Measurements from ENCODE around the gene TBC1D13. TPM values are rescaled to one million over a fixed set of nuclear protein-coding genes. Genes with fewer than 3 reads are reported as not detected.
"Not testable (repeated sequence)": the region's sequence is repeated elsewhere in the genome, so short reads cannot be mapped to it uniquely, and the experiment has no call there.

TBC1D13 gene
- polyA plus RNA-seq, 2 donors: 9.7 to 10.8 TPM

DNA sequence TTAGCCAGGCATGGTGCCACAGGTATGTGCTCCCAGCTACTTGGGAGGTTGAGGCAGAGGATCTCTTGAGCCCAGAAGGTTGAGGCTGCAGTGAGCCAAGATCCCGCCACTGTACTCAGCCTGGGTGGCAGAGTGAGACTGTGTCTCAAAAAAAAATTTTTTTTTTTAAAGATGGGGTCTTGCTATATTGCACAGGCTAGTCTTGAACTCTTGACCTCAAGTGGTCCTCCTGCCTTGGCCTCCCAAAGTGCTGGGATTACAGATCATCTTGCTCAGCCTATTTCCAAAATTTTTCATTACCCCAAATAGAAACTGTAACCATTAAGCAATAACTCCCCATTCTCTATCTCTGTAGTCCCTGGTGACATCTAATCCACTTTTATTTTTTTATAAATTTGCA is 4.4 kb upstream of the TBC1D13 start:
- Histone ChIP-seq H3K4me1 (ENCODE audit: control insufficient read depth in 2 of 2, insufficient read depth in 2 of 2, low read length in 1 of 2) (peaks cover 0 to 2% of the 10 kb centered on the region in 2 donors), H3K27me3 (ENCODE audit: control insufficient read depth in 1 of 2, insufficient read depth in 2 of 2, low read length in 2 of 2) (no peaks in the 10 kb centered on the region), H3K27ac (ENCODE audit: low read depth in 2 of 2, low read length in 1 of 2) (no peak overlapping the region), H3K9me3 (ENCODE audit: control insufficient read depth in 2 of 2, insufficient read depth in 1 of 2, low read depth in 1 of 2, low read length in 1 of 2) (no peaks in the 10 kb centered on the region), H3K36me3 (ENCODE audit: control insufficient read depth in 2 of 2, insufficient read depth in 2 of 2, low read length in 1 of 2) (no peaks in the 10 kb centered on the region), H3K4me3 (ENCODE audit: low read depth in 1 of 2, low read length in 2 of 2) (no peak overlapping the region)
- WGBS, 2 donors: 89 to 100% methylated on average over 1 of the region's 1 CpG

DNA sequence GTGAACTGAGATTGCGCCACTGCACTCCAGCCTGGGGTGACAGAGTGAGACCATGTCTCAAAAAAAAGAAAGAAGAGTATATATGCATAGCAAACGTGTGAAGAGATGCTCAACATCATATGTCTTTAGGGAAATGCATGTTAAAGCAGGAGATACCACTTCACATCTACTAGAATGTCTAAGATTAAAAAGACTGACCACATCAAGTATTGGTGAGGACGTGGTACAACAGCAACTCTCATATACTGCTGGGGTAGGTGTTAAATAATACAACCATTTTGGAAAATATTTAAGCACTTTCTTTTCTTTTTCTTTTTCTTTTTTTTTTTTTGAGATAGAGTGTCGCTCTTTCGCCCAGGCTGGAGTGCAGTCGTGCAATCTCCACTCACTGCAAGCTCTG is 1.6 kb upstream of the TBC1D13 start:
- Histone ChIP-seq H3K27ac (ENCODE audit: low read depth in 2 of 2, low read length in 1 of 2) (no peak overlapping the region), H3K4me1 (ENCODE audit: control insufficient read depth in 2 of 2, insufficient read depth in 2 of 2, low read length in 1 of 2) (peaks cover 2 to 3% of the 10 kb centered on the region in 2 donors), H3K36me3 (ENCODE audit: control insufficient read depth in 2 of 2, insufficient read depth in 2 of 2, low read length in 1 of 2) (no peaks in the 10 kb centered on the region), H3K4me3 (ENCODE audit: low read depth in 1 of 2, low read length in 2 of 2) (no peak overlapping the region), H3K27me3 (ENCODE audit: control insufficient read depth in 1 of 2, insufficient read depth in 2 of 2, low read length in 2 of 2) (no peaks in the 10 kb centered on the region), H3K9me3 (ENCODE audit: control insufficient read depth in 2 of 2, insufficient read depth in 1 of 2, low read depth in 1 of 2, low read length in 1 of 2) (no peaks in the 10 kb centered on the region)
- 94 to 97% methylated on average over 6 of the region's 6 CpGs for WGBS, 2 donors

DNA sequence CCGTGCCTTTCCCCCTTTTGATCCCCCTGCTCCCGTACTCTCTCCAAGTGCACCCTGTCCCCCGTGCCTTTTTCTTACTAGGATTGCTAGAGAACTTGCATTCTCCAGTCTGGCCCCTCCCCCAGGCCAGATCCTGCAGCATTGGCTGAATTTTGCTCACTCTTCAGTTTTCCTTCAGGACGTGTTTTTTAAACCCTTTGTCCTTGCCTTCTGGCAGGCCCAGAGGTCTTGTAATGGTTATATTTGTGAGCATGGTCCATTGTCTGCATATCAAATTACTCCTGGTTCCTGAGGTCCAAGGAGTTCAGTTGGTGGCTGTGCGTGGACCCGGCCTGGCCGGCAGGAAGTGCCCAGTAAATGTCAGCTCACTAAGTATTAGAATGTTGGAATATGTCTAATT is 606 bp downstream of the TBC1D13 start:
- 1 to 3% methylated on average over 7 of the region's 7 CpGs for WGBS, 2 donors
- H3K4me1 ChIP-seq (ENCODE audit: control insufficient read depth in 2 of 2, insufficient read depth in 2 of 2, low read length in 1 of 2): peaks cover 2 to 3% of the 10 kb centered on the region in 2 donors
- peaks cover 4 to 22% of the 10 kb centered on the region in 2 donors for H3K36me3 ChIP-seq (ENCODE audit: control insufficient read depth in 2 of 2, insufficient read depth in 2 of 2, low read length in 1 of 2)
- H3K27me3 ChIP-seq (ENCODE audit: control insufficient read depth in 1 of 2, insufficient read depth in 2 of 2, low read length in 2 of 2): no peaks in the 10 kb centered on the region
- H3K27ac ChIP-seq (ENCODE audit: low read depth in 2 of 2, low read length in 1 of 2): peak overlapping the region; percentile 60 to 80
- peak overlapping the region; percentile 86 to 97 for H3K4me3 ChIP-seq (ENCODE audit: low read depth in 1 of 2, low read length in 2 of 2)
- no peaks in the 10 kb centered on the region for H3K9me3 ChIP-seq (ENCODE audit: control insufficient read depth in 2 of 2, insufficient read depth in 1 of 2, low read depth in 1 of 2, low read length in 1 of 2)

DNA sequence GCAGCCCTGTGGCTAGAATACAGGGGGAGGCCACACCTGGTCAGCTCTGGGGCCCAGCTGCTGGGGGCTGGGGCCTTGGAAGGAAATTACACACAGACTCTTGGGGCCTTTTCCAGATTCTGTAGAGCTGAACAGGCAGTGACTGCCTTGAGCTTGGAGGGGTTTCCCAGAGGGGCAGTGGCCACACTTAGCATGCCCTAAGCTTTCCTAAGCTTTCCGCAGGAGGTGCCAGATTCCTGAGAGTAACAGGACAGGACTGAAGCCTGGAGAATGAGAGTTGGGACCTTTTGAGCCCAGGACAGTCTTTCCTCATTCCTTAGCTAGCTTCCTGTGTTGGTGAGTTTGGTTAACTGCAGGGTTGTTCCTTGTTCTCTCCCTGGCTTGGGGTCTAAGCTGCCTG is 1.4 kb downstream of the TBC1D13 start:
- peaks cover 10 to 30% of the 10 kb centered on the region in 2 donors for H3K36me3 ChIP-seq (ENCODE audit: control insufficient read depth in 2 of 2, insufficient read depth in 2 of 2, low read length in 1 of 2)
- peak overlapping the region in 1 of 2 donors; percentile 97 for H3K4me3 ChIP-seq (ENCODE audit: low read depth in 1 of 2, low read length in 2 of 2)
- H3K4me1 ChIP-seq (ENCODE audit: control insufficient read depth in 2 of 2, insufficient read depth in 2 of 2, low read length in 1 of 2): peaks cover 2 to 3% of the 10 kb centered on the region in 2 donors
- no peaks in the 10 kb centered on the region for H3K9me3 ChIP-seq (ENCODE audit: control insufficient read depth in 2 of 2, insufficient read depth in 1 of 2, low read depth in 1 of 2, low read length in 1 of 2)
- WGBS, 2 donors: 94 to 96% methylated on average over 1 of the region's 1 CpG
- no peaks in the 10 kb centered on the region for H3K27me3 ChIP-seq (ENCODE audit: control insufficient read depth in 1 of 2, insufficient read depth in 2 of 2, low read length in 2 of 2)
- H3K27ac ChIP-seq (ENCODE audit: low read depth in 2 of 2, low read length in 1 of 2): no peak overlapping the region

DNA sequence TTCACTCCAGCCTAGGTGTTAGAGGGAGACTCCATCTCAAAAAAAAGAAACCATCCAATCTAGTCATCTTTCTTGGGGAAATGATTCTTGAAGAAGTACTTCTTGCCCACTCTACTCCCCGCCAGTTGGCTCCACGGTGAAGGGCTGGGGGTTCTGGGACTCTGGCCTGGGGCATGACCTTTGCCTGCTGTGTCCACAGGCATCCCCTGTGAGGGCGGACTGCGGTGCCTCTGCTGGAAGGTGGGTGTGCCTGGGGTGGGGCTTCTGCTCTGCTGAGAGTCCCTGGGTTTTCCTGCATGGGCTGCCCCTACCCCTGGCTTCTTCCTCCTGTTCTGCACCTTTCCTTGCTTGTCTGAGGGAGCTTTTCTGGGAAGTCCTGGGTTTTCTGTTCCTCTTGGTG is 3.5 kb downstream of the TBC1D13 start:
- no peak overlapping the region for H3K27ac ChIP-seq (ENCODE audit: low read depth in 2 of 2, low read length in 1 of 2)
- peaks cover 0 to 3% of the 10 kb centered on the region in 2 donors for H3K4me1 ChIP-seq (ENCODE audit: control insufficient read depth in 2 of 2, insufficient read depth in 2 of 2, low read length in 1 of 2)
- peaks cover 22 to 37% of the 10 kb centered on the region in 2 donors for H3K36me3 ChIP-seq (ENCODE audit: control insufficient read depth in 2 of 2, insufficient read depth in 2 of 2, low read length in 1 of 2)
- H3K27me3 ChIP-seq (ENCODE audit: control insufficient read depth in 1 of 2, insufficient read depth in 2 of 2, low read length in 2 of 2): no peaks in the 10 kb centered on the region
- H3K9me3 ChIP-seq (ENCODE audit: control insufficient read depth in 2 of 2, insufficient read depth in 1 of 2, low read depth in 1 of 2, low read length in 1 of 2): no peaks in the 10 kb centered on the region
- WGBS, 2 donors: 90 to 91% methylated on average over 4 of the region's 4 CpGs
- no peak overlapping the region for H3K4me3 ChIP-seq (ENCODE audit: low read depth in 1 of 2, low read length in 2 of 2)

DNA sequence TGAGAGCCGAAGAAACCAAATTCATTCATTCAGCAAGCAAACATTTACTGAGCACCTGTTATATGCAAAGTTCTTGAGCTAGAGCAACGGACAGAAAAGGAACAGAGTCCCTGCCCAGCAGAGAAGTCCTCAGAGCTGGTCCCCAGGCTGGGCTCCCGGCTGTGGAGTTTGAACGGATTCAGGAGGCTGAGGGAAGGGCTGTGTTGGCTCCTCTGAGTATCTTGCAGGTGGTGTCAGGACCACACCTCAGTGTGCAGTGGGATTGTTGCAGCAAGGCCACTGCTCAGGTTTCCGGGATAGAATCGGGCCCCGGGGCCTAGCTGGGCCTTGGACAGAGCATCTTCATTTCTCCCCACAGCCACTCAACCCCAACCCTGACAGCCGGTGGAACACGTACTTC is 5.1 kb downstream of the TBC1D13 start:
- Histone ChIP-seq H3K4me1 (ENCODE audit: control insufficient read depth in 2 of 2, insufficient read depth in 2 of 2, low read length in 1 of 2) (peaks cover 0 to 3% of the 10 kb centered on the region in 2 donors), H3K9me3 (ENCODE audit: control insufficient read depth in 2 of 2, insufficient read depth in 1 of 2, low read depth in 1 of 2, low read length in 1 of 2) (no peaks in the 10 kb centered on the region), H3K27ac (ENCODE audit: low read depth in 2 of 2, low read length in 1 of 2) (no peak overlapping the region), H3K27me3 (ENCODE audit: control insufficient read depth in 1 of 2, insufficient read depth in 2 of 2, low read length in 2 of 2) (no peaks in the 10 kb centered on the region), H3K4me3 (ENCODE audit: low read depth in 1 of 2, low read length in 2 of 2) (no peak overlapping the region), H3K36me3 (ENCODE audit: control insufficient read depth in 2 of 2, insufficient read depth in 2 of 2, low read length in 1 of 2) (peaks cover 22 to 41% of the 10 kb centered on the region in 2 donors)
- 90 to 91% methylated on average over 9 of the region's 9 CpGs for WGBS, 2 donors

DNA sequence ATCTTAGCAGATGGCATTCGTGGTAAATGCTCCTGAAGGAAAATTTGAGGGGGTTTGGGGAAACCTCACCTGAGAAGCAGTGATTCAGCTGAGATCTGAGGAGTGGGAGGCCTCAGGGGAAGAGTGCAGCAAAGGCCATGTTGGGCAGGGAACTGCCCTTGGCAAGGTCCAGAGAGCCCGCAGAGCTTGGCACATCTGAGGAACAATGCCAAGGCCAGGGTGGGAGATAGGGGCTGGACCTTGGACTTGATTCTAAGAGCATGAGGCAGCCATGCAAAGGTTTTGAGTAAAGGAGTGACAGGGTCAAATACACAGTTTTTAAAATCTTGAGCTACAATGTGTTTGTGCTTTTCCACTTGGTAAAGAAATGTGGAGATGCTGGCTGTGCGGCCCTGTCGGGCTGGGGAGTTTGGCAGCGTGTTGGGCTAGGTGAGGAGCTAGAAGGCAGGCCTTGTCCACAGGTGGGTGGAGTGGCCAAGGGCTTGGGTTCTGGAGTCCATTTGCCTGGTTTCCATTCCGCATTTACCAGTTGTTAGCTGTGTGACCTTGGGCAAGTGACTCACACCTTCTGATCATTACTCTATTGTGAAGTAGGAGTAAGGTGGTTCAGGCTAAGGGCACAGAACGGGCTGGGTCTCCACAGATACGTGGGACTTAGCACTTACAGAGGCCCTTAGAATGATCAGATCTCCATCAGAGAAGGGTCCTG is 6.1 kb downstream of the TBC1D13 start:
- H3K9me3 ChIP-seq (ENCODE audit: control insufficient read depth in 2 of 2, insufficient read depth in 1 of 2, low read depth in 1 of 2, low read length in 1 of 2): no peaks in the 10 kb centered on the region
- WGBS, 2 donors: 73 to 86% methylated on average over 8 of the region's 8 CpGs
- H3K27ac ChIP-seq (ENCODE audit: low read depth in 2 of 2, low read length in 1 of 2): no peak overlapping the region
- no peak overlapping the region for H3K4me3 ChIP-seq (ENCODE audit: low read depth in 1 of 2, low read length in 2 of 2)
- H3K36me3 ChIP-seq (ENCODE audit: control insufficient read depth in 2 of 2, insufficient read depth in 2 of 2, low read length in 1 of 2): peaks cover 23 to 43% of the 10 kb centered on the region in 2 donors
- no peaks in the 10 kb centered on the region for H3K27me3 ChIP-seq (ENCODE audit: control insufficient read depth in 1 of 2, insufficient read depth in 2 of 2, low read length in 2 of 2)
- H3K4me1 ChIP-seq (ENCODE audit: control insufficient read depth in 2 of 2, insufficient read depth in 2 of 2, low read length in 1 of 2): peaks cover 0 to 3% of the 10 kb centered on the region in 2 donors

DNA sequence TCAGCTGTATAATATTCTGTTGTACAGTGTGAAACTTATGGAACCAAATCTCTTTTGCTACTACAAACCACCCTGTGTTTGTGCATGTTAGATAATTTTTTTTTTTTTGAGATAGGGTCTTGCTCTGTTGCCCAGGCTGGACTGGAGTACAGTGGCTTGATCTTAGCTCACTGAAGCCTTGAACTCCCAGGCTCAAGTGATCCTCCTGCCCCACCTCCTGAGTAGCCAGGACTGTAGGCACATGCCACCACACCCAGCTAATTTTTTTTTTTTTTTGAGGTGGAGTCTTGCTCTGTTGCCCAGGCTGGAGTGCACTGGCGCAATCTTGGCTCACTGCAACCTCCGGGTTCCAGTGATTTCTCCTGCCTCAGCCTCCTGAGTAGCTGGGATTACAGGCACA is 7.9 kb downstream of the TBC1D13 start:
- H3K9me3 ChIP-seq (ENCODE audit: control insufficient read depth in 2 of 2, insufficient read depth in 1 of 2, low read depth in 1 of 2, low read length in 1 of 2); H3K27me3 ChIP-seq (ENCODE audit: control insufficient read depth in 1 of 2, insufficient read depth in 2 of 2, low read length in 2 of 2); H3K4me3 ChIP-seq (ENCODE audit: low read depth in 1 of 2, low read length in 2 of 2); H3K4me1 ChIP-seq (ENCODE audit: control insufficient read depth in 2 of 2, insufficient read depth in 2 of 2, low read length in 1 of 2); H3K27ac ChIP-seq (ENCODE audit: low read depth in 2 of 2, low read length in 1 of 2): not testable (repeated sequence)
- WGBS, 2 donors: 39 to 44% methylated on average over 2 of the region's 2 CpGs
- H3K36me3 ChIP-seq (ENCODE audit: control insufficient read depth in 2 of 2, insufficient read depth in 2 of 2, low read length in 1 of 2): peaks cover 33 to 54% of the 10 kb centered on the region in 2 donors

DNA sequence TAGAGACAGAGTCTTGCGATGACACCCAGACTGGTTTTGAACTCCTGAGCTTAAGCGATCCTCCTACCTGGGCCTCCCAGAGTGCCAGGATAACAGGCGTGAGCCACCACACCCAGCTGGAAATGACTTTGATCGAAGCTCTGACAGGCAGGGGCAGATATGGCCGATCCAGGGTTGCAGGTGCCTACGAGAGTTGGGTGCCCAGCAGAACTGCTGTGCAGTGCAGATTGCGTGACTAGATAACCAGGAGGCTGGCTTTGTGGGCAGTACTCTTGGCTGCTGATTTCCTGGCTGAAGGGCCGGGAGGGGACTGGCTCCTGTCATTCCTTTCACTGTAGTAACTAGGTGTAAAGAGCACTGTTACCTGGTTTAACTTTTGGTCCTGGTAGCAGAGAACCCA is 11.8 kb downstream of the TBC1D13 start:
- H3K4me3 ChIP-seq (ENCODE audit: low read depth in 1 of 2, low read length in 2 of 2): no peak overlapping the region
- peaks cover 24 to 40% of the 10 kb centered on the region in 2 donors for H3K36me3 ChIP-seq (ENCODE audit: control insufficient read depth in 2 of 2, insufficient read depth in 2 of 2, low read length in 1 of 2)
- 90 to 91% methylated on average over 8 of the region's 8 CpGs for WGBS, 2 donors
- no peaks in the 10 kb centered on the region for H3K27me3 ChIP-seq (ENCODE audit: control insufficient read depth in 1 of 2, insufficient read depth in 2 of 2, low read length in 2 of 2)
- no peaks in the 10 kb centered on the region for H3K9me3 ChIP-seq (ENCODE audit: control insufficient read depth in 2 of 2, insufficient read depth in 1 of 2, low read depth in 1 of 2, low read length in 1 of 2)
- H3K27ac ChIP-seq (ENCODE audit: low read depth in 2 of 2, low read length in 1 of 2): no peak overlapping the region
- no peaks in the 10 kb centered on the region for H3K4me1 ChIP-seq (ENCODE audit: control insufficient read depth in 2 of 2, insufficient read depth in 2 of 2, low read length in 1 of 2)

DNA sequence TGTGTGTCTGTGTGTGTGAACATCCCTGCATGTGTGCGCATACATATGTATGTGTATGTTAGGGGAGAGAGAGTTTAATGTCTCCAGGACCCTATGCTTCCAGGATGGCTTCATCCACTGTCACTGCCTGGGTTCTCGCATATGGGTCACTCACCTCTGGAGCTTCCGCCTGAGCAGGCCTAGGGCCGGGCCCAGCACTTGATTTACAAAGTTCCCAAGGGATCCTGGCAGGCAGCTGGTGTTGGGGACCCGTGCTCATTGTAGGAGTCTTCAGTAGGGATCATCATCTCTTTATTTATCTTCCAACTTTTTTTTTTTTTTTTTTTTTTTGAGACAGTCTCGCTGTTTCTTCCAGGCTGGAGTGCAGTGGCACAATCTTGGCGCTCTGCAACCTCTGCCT is 13.0 kb downstream of the TBC1D13 start:
- H3K9me3 ChIP-seq (ENCODE audit: control insufficient read depth in 2 of 2, insufficient read depth in 1 of 2, low read depth in 1 of 2, low read length in 1 of 2): no peaks in the 10 kb centered on the region
- peaks cover 16 to 40% of the 10 kb centered on the region in 2 donors for H3K36me3 ChIP-seq (ENCODE audit: control insufficient read depth in 2 of 2, insufficient read depth in 2 of 2, low read length in 1 of 2)
- 92 to 95% methylated on average over 7 of the region's 7 CpGs for WGBS, 2 donors
- no peaks in the 10 kb centered on the region for H3K27me3 ChIP-seq (ENCODE audit: control insufficient read depth in 1 of 2, insufficient read depth in 2 of 2, low read length in 2 of 2)
- no peak overlapping the region for H3K4me3 ChIP-seq (ENCODE audit: low read depth in 1 of 2, low read length in 2 of 2)
- H3K4me1 ChIP-seq (ENCODE audit: control insufficient read depth in 2 of 2, insufficient read depth in 2 of 2, low read length in 1 of 2): no peaks in the 10 kb centered on the region
- H3K27ac ChIP-seq (ENCODE audit: low read depth in 2 of 2, low read length in 1 of 2): no peak overlapping the region
